ENCODE measurements around the gene ARL5C. TPM values are rescaled to one million over a fixed set of nuclear protein-coding genes. Genes with fewer than 3 reads are reported as not detected.

Gene ARL5C
- total and polyA plus RNA-seq, 4 experiments from 2014 or later: not detected

GRCh38 chr17:39146273-39146672 is 19.7 kb downstream of the ARL5C start:
- Histone ChIP-seq H3K27me3 (ENCODE audit: insufficient read depth, low read length) (no peaks in the 10 kb centered on the region), H3K4me3 (ENCODE audit: low read length in 2 of 2) (no peak overlapping the region), H3K27ac (ENCODE audit: low read depth, low read length) (no peak overlapping the region), H3K4me1 (ENCODE audit: insufficient read depth, low read length) (peaks cover 13% of the 10 kb centered on the region), H3K9me3 (ENCODE audit: control insufficient read depth in 1 of 2, low read length in 2 of 2) (no peaks in the 10 kb centered on the region), H3K36me3 (ENCODE audit: insufficient read depth, low read length) (no peaks in the 10 kb centered on the region)
- intact Hi-C loops (cut with micrococcal nuclease): no loop called here
- no peaks in the 10 kb centered on the region for H3K36me3 Mint-ChIP-seq
- H3K27ac Mint-ChIP-seq: no peak overlapping the region
- no peak for DNase-seq
- H3K4me3 Mint-ChIP-seq: no peak overlapping the region
- no peaks in the 10 kb centered on the region for H3K27me3 Mint-ChIP-seq
- H3K4me1 Mint-ChIP-seq: peaks cover 11 to 32% (median 20%) of the 10 kb centered on the region in 4 donors
- peaks cover 0 to 3% (median 0%) of the 10 kb centered on the region in 8 donors for H3K9me3 Mint-ChIP-seq
- ChIA-PET POLR2A (ENCODE audit: partially characterized antibody) (interaction anchor here (0.7 kb wide), 1 partner anchor 170 kb away, joined by 3 read pairs; no protein-coding TSS in a partner anchor), CTCF (ENCODE audit: partially characterized antibody) (interaction anchor here (0.7 to 3.3 kb wide), 6 partner anchors 19 to 163 kb away, joined by 3 to 15 read pairs (median 4); no protein-coding TSS in a partner anchor)

- no peak for DNase-seq
- H3K27ac Mint-ChIP-seq: peak overlapping the region in 1 of 7 donors; percentile 52
- Histone ChIP-seq H3K36me3 (ENCODE audit: insufficient read depth, low read length) (no peaks in the 10 kb centered on the region), H3K4me1 (ENCODE audit: insufficient read depth, low read length) (peaks cover 4% of the 10 kb centered on the region), H3K27ac (ENCODE audit: low read depth, low read length) (no peak overlapping the region), H3K4me3 (ENCODE audit: low read length in 2 of 2) (no peak overlapping the region), H3K27me3 (ENCODE audit: insufficient read depth, low read length) (no peaks in the 10 kb centered on the region), H3K9me3 (ENCODE audit: control insufficient read depth in 1 of 2, low read length in 2 of 2) (no peaks in the 10 kb centered on the region)
- H3K4me1 Mint-ChIP-seq: peaks cover 7 to 22% (median 12%) of the 10 kb centered on the region in 4 donors
- H3K9me3 Mint-ChIP-seq: peaks cover 0 to 3% (median 0%) of the 10 kb centered on the region in 8 donors
- CTCF ChIA-PET (ENCODE audit: partially characterized antibody): interaction anchor here (1.1 to 3.3 kb wide), 6 partner anchors 8 to 163 kb away, joined by 3 to 15 read pairs (median 7); no protein-coding TSS in a partner anchor
- H3K27me3 Mint-ChIP-seq: no peaks in the 10 kb centered on the region
- H3K36me3 Mint-ChIP-seq: no peaks in the 10 kb centered on the region
- intact Hi-C loops (cut with micrococcal nuclease): no loop called here
- POLR2A ChIA-PET (ENCODE audit: partially characterized antibody): no interaction called here
- H3K4me3 Mint-ChIP-seq: no peak overlapping the region
These were observed 20.8 kb downstream of the ARL5C start for GRCh38 chr17:39145143-39145542.

GRCh38 chr17:39144416-39144840 is 21.5 kb downstream of the ARL5C start:
- intact Hi-C loops (cut with micrococcal nuclease): no loop called here
- peaks cover 0 to 3% (median 0%) of the 10 kb centered on the region in 8 donors for H3K9me3 Mint-ChIP-seq

GRCh38 chr17:39143552-39144093 is 22.3 kb downstream of the ARL5C start:
- intact Hi-C loops (cut with micrococcal nuclease): no loop called here
- Histone ChIP-seq H3K4me3 (ENCODE audit: low read length in 2 of 2) (no peak overlapping the region), H3K27me3 (ENCODE audit: insufficient read depth, low read length) (no peaks in the 10 kb centered on the region), H3K27ac (ENCODE audit: low read depth, low read length) (no peak overlapping the region), H3K4me1 (ENCODE audit: insufficient read depth, low read length) (no peaks in the 10 kb centered on the region), H3K36me3 (ENCODE audit: insufficient read depth, low read length) (no peaks in the 10 kb centered on the region), H3K9me3 (ENCODE audit: control insufficient read depth in 1 of 2, low read length in 2 of 2) (no peaks in the 10 kb centered on the region)
- ChIA-PET POLR2A (ENCODE audit: partially characterized antibody) (no interaction called here), CTCF (ENCODE audit: partially characterized antibody) (interaction anchor here (1.6 to 3.3 kb wide), 4 partner anchors 10 to 160 kb away, joined by 7 to 15 read pairs (median 11); no protein-coding TSS in a partner anchor)
- Mint-ChIP-seq H3K27ac (no peak overlapping the region), H3K4me3 (no peak overlapping the region), H3K36me3 (no peaks in the 10 kb centered on the region), H3K27me3 (no peaks in the 10 kb centered on the region), H3K9me3 (peaks cover 0 to 3% (median 0%) of the 10 kb centered on the region in 8 donors), H3K4me1 (peaks cover 0 to 10% (median 1%) of the 10 kb centered on the region in 4 donors)
- no peak for DNase-seq

More at GRCh38 chr17:39144416-39144840, 21.5 kb downstream of the ARL5C start:
- Mint-ChIP-seq H3K27me3 (no peaks in the 10 kb centered on the region), H3K36me3 (no peaks in the 10 kb centered on the region), H3K27ac (peak overlapping the region in 1 of 7 donors; percentile 8), H3K4me1 (peaks cover 5 to 15% (median 5%) of the 10 kb centered on the region in 4 donors), H3K4me3 (no peak overlapping the region)
- POLR2A ChIA-PET (ENCODE audit: partially characterized antibody): no interaction called here
- CTCF ChIA-PET (ENCODE audit: partially characterized antibody): interaction anchor here (1.1 to 3.3 kb wide), 5 partner anchors 9 to 163 kb away, joined by 3 to 15 read pairs (median 10); no protein-coding TSS in a partner anchor
- no peaks in the 10 kb centered on the region for H3K9me3 ChIP-seq (ENCODE audit: control insufficient read depth in 1 of 2, low read length in 2 of 2)
- no peak overlapping the region for H3K4me3 ChIP-seq (ENCODE audit: low read length in 2 of 2)
- H3K27me3 ChIP-seq (ENCODE audit: insufficient read depth, low read length): no peaks in the 10 kb centered on the region
- DNase-seq: no peak
- no peaks in the 10 kb centered on the region for H3K36me3 ChIP-seq (ENCODE audit: insufficient read depth, low read length)
- H3K27ac ChIP-seq (ENCODE audit: low read depth, low read length): no peak overlapping the region
- H3K4me1 ChIP-seq (ENCODE audit: insufficient read depth, low read length): no peaks in the 10 kb centered on the region

GRCh38 chr17:39141915-39142664 is 23.9 kb downstream of the ARL5C start:
- no peak overlapping the region for H3K27ac ChIP-seq (ENCODE audit: low read depth, low read length)
- Mint-ChIP-seq H3K27me3 (no peaks in the 10 kb centered on the region), H3K4me1 (peaks cover 0 to 5% (median 1%) of the 10 kb centered on the region in 4 donors), H3K9me3 (peaks cover 0 to 3% (median 0%) of the 10 kb centered on the region in 8 donors), H3K36me3 (no peaks in the 10 kb centered on the region), H3K4me3 (no peak overlapping the region), H3K27ac (no peak overlapping the region)
- POLR2A ChIA-PET (ENCODE audit: partially characterized antibody): no interaction called here
- no peak overlapping the region for H3K4me3 ChIP-seq (ENCODE audit: low read length in 2 of 2)
- no peaks in the 10 kb centered on the region for H3K4me1 ChIP-seq (ENCODE audit: insufficient read depth, low read length)
- intact Hi-C loops (cut with micrococcal nuclease): no loop called here
- H3K9me3 ChIP-seq (ENCODE audit: control insufficient read depth in 1 of 2, low read length in 2 of 2): no peaks in the 10 kb centered on the region
- no peaks in the 10 kb centered on the region for H3K36me3 ChIP-seq (ENCODE audit: insufficient read depth, low read length)
- no peaks in the 10 kb centered on the region for H3K27me3 ChIP-seq (ENCODE audit: insufficient read depth, low read length)
- CTCF ChIA-PET (ENCODE audit: partially characterized antibody): interaction anchor here (1.1 to 1.6 kb wide), 2 partner anchors 11 to 159 kb away, joined by 3 to 7 read pairs; no protein-coding TSS in a partner anchor
- DNase-seq: no peak

- Mint-ChIP-seq H3K4me3 (no peak overlapping the region), H3K4me1 (peaks cover 0 to 5% (median 1%) of the 10 kb centered on the region in 4 donors), H3K36me3 (no peaks in the 10 kb centered on the region), H3K9me3 (peaks cover 0 to 3% (median 0%) of the 10 kb centered on the region in 8 donors), H3K27ac (no peak overlapping the region), H3K27me3 (no peaks in the 10 kb centered on the region)
- Histone ChIP-seq H3K27me3 (ENCODE audit: insufficient read depth, low read length) (no peaks in the 10 kb centered on the region), H3K9me3 (ENCODE audit: control insufficient read depth in 1 of 2, low read length in 2 of 2) (no peaks in the 10 kb centered on the region), H3K36me3 (ENCODE audit: insufficient read depth, low read length) (no peaks in the 10 kb centered on the region), H3K27ac (ENCODE audit: low read depth, low read length) (no peak overlapping the region), H3K4me1 (ENCODE audit: insufficient read depth, low read length) (no peaks in the 10 kb centered on the region), H3K4me3 (ENCODE audit: low read length in 2 of 2) (no peak overlapping the region)
- DNase-seq: no peak
- POLR2A ChIA-PET (ENCODE audit: partially characterized antibody): no interaction called here
- intact Hi-C loops (cut with micrococcal nuclease): no loop called here
- CTCF ChIA-PET (ENCODE audit: partially characterized antibody): interaction anchor here (1.1 kb wide), 1 partner anchor 158 kb away, joined by 3 read pairs; no protein-coding TSS in a partner anchor
These were observed 24.7 kb downstream of the ARL5C start for GRCh38 chr17:39141294-39141693.

GRCh38 chr17:39139561-39139960 is 26.4 kb downstream of the ARL5C start:
- intact Hi-C loops (cut with micrococcal nuclease): no loop called here
- Mint-ChIP-seq H3K4me1 (no peaks in the 10 kb centered on the region), H3K4me3 (no peak overlapping the region), H3K36me3 (no peaks in the 10 kb centered on the region), H3K9me3 (peaks cover 0 to 3% (median 0%) of the 10 kb centered on the region in 8 donors), H3K27ac (no peak overlapping the region), H3K27me3 (no peaks in the 10 kb centered on the region)
- no peaks in the 10 kb centered on the region for H3K4me1 ChIP-seq (ENCODE audit: insufficient read depth, low read length)
- no peak overlapping the region for H3K4me3 ChIP-seq (ENCODE audit: low read length in 2 of 2)
- ChIA-PET POLR2A (ENCODE audit: partially characterized antibody) (interaction anchor here (1.0 to 1.4 kb wide), 2 partner anchors 12 to 45 kb away, joined by 3 to 4 read pairs; partner anchors contain the start of gene PLXDC1), CTCF (ENCODE audit: partially characterized antibody) (interaction anchor here (1.2 to 1.4 kb wide), 2 partner anchors 25 to 35 kb away, joined by 3 to 7 read pairs; no protein-coding TSS in a partner anchor)
- no peak for DNase-seq
- H3K9me3 ChIP-seq (ENCODE audit: control insufficient read depth in 1 of 2, low read length in 2 of 2): no peaks in the 10 kb centered on the region
- no peaks in the 10 kb centered on the region for H3K36me3 ChIP-seq (ENCODE audit: insufficient read depth, low read length)
- no peak overlapping the region for H3K27ac ChIP-seq (ENCODE audit: low read depth, low read length)
- H3K27me3 ChIP-seq (ENCODE audit: insufficient read depth, low read length): no peaks in the 10 kb centered on the region

All from CD4-positive, alpha-beta memory T cell (primary cell).